H9 (cell line): ENCODE measurements around the gene HSPH1. TPM values are rescaled to one million over a fixed set of nuclear protein-coding genes. Genes with fewer than 3 reads are reported as not detected.

Experiments
- DNase-seq: peaks from one replicate; pipeline ENCODE4 v3.0.0-alpha.2; 2017
- H2AFZ ChIP-seq: one replicate; pipeline ENCODE4 v1.6.1; 2013; ENCODE audit warnings: mild to moderate bottlenecking, low read length, control low read depth, moderate library complexity
- H2AK5ac ChIP-seq: 2 replicates; pipeline ENCODE4 v1.6.1; 2013; ENCODE audit warnings: low read length, control low read depth, mixed read lengths; ENCODE audit not compliant: insufficient read length
- H2BK120ac ChIP-seq: one replicate; pipeline ENCODE4 v1.6.1; 2013; ENCODE audit warnings: low read depth, mild to moderate bottlenecking, low read length, control low read depth, inconsistent platforms; ENCODE audit not compliant: poor library complexity, severe bottlenecking
- H2BK12ac ChIP-seq: 2 replicates; pipeline ENCODE4 v1.6.1; 2013; ENCODE audit warnings: low read length, control low read depth, mixed read lengths, low read depth; ENCODE audit not compliant: insufficient read length
- H2BK15ac ChIP-seq: 2 replicates; pipeline ENCODE4 v1.6.1; 2013; ENCODE audit warnings: low read depth, low read length, control low read depth
- H2BK20ac ChIP-seq: one replicate; pipeline ENCODE4 v1.6.1; 2013; ENCODE audit warnings: low read depth, mild to moderate bottlenecking, low read length, control low read depth, inconsistent platforms; ENCODE audit not compliant: poor library complexity, severe bottlenecking
- H2BK5ac ChIP-seq: 2 replicates; pipeline ENCODE4 v1.6.1; 2013; ENCODE audit warnings: low read length, control low read depth, mixed read lengths; ENCODE audit not compliant: insufficient read length
- H3K14ac ChIP-seq: 2 replicates; pipeline ENCODE4 v1.6.1; 2013; ENCODE audit warnings: low read length, control low read depth; ENCODE audit not compliant: insufficient read depth
- H3K18ac ChIP-seq: 2 replicates; pipeline ENCODE4 v1.6.1; 2013; ENCODE audit warnings: low read depth, mild to moderate bottlenecking, mixed read lengths, low read length, control low read depth; ENCODE audit not compliant: insufficient read length
- H3K23ac ChIP-seq: 2 replicates; pipeline ENCODE4 v1.6.1; 2013; ENCODE audit warnings: low read length, control low read depth, mixed read lengths, low read depth; ENCODE audit not compliant: insufficient read length
- H3K23me2 ChIP-seq: 2 replicates; pipeline ENCODE4 v1.6.1; 2013; ENCODE audit warnings: low read depth, mild to moderate bottlenecking, mixed read lengths, low read length, control low read depth; ENCODE audit not compliant: insufficient read length, poor library complexity, severe bottlenecking
- H3K27ac ChIP-seq: 2 replicates; pipeline ENCODE4 v1.5.1; 2013; ENCODE audit warnings: low read length, control low read depth, mixed read lengths, low read depth; ENCODE audit not compliant: insufficient read length
- H3K27me3 ChIP-seq: 2 replicates; pipeline ENCODE4 v1.6.1; 2013; ENCODE audit warnings: low read length, control low read depth, inconsistent platforms; ENCODE audit not compliant: insufficient read depth
- H3K4ac ChIP-seq: 2 replicates; pipeline ENCODE4 v1.6.1; 2013; ENCODE audit warnings: low read depth, mild to moderate bottlenecking, control low read depth, inconsistent platforms, low read length, moderate library complexity
- H3K4me1 ChIP-seq: 2 replicates; pipeline ENCODE4 v1.6.1; 2013; ENCODE audit warnings: low read length, control low read depth, inconsistent platforms; ENCODE audit not compliant: insufficient read depth
- H3K4me2 ChIP-seq: 2 replicates; pipeline ENCODE4 v1.6.1; 2013; ENCODE audit warnings: low read length, control low read depth, mixed read lengths; ENCODE audit not compliant: insufficient read length, insufficient read depth
- H3K56ac ChIP-seq: 2 replicates; pipeline ENCODE4 v1.6.1; 2013; ENCODE audit warnings: low read depth, mild to moderate bottlenecking, mixed read lengths, low read length, control low read depth; ENCODE audit not compliant: insufficient read length
- H3K79me1 ChIP-seq: 2 replicates; pipeline ENCODE4 v1.6.1; 2013; ENCODE audit warnings: low read depth, mild to moderate bottlenecking, moderate library complexity, low read length, control low read depth, inconsistent platforms; ENCODE audit not compliant: insufficient read depth, poor library complexity, severe bottlenecking
- H3K79me2 ChIP-seq: 2 replicates; pipeline ENCODE4 v1.6.1; 2013; ENCODE audit warnings: low read length, control low read depth, inconsistent platforms; ENCODE audit not compliant: insufficient read depth
- H3K9ac ChIP-seq: 2 replicates; pipeline ENCODE4 v1.6.1; 2013; ENCODE audit warnings: low read length, control low read depth, mixed read lengths; ENCODE audit not compliant: insufficient read length; ENCODE audit errors: extremely low read depth
- H3K9me3 ChIP-seq: one replicate; pipeline ENCODE4 v1.6.1; 2013; ENCODE audit warnings: low read depth, low read length, inconsistent platforms; ENCODE audit not compliant: control insufficient read depth
- H3T11ph ChIP-seq: one replicate; pipeline ENCODE4 v1.6.1; 2013; ENCODE audit warnings: mild to moderate bottlenecking, low read length, control low read depth, inconsistent platforms
- H4K20me1 ChIP-seq: one replicate; pipeline ENCODE4 v1.6.1; 2013; ENCODE audit not compliant: control insufficient read depth, insufficient read length, insufficient read depth
- H4K5ac ChIP-seq: 2 replicates; pipeline ENCODE4 v1.6.1; 2013; ENCODE audit warnings: low read depth, mild to moderate bottlenecking, mixed read lengths, low read length, control low read depth; ENCODE audit not compliant: insufficient read length
- H4K8ac ChIP-seq: replicated peaks from 2 replicates; pipeline ENCODE4 v1.6.1; 2013; ENCODE audit warnings: low read length, control low read depth, mixed read lengths, low read depth; ENCODE audit not compliant: insufficient read length
- H4K91ac ChIP-seq: 2 replicates; pipeline ENCODE4 v1.6.1; 2013; ENCODE audit warnings: low read depth, mild to moderate bottlenecking, moderate library complexity, mixed read lengths, low read length, control low read depth; ENCODE audit not compliant: insufficient read length
- H3K27ac Mint-ChIP-seq, 3 experiments: 2 replicates in 2 of 3; 3 replicates in 1 of 3; pipeline ENCODE4 v1.8.0; 2020 to 2021; ENCODE audit warnings: mixed read lengths in 3 of 3, mild to moderate bottlenecking in 1 of 3, moderate library complexity in 1 of 3
- H3K27me3 Mint-ChIP-seq: 2 replicates; pipeline ENCODE4 v1.8.0; 2021; ENCODE audit warnings: low read depth, mild to moderate bottlenecking, moderate library complexity, mixed read lengths
- H3K36me3 Mint-ChIP-seq, 3 experiments: 2 replicates in 2 of 3; 3 replicates in 1 of 3; pipeline ENCODE4 v1.8.0; 2020 to 2021; ENCODE audit warnings: low read depth in 3 of 3, mixed read lengths in 3 of 3; ENCODE audit not compliant: insufficient read depth in 1 of 3
- H3K4me1 Mint-ChIP-seq, 2 experiments: 2 replicates each; pipeline ENCODE4 v1.8.0; 2020; ENCODE audit warnings: mixed read lengths in 2 of 2
- H3K4me3 Mint-ChIP-seq, 2 experiments: 2 replicates in 1 of 2; 3 replicates in 1 of 2; pipeline ENCODE4 v1.8.0; 2020 to 2021; ENCODE audit warnings: mild to moderate bottlenecking in 2 of 2, mixed read lengths in 2 of 2, moderate library complexity in 1 of 2
- H3K9me3 Mint-ChIP-seq, 2 experiments: 2 replicates in 1 of 2; 3 replicates in 1 of 2; pipeline ENCODE4 v1.8.0; 2020; ENCODE audit warnings: mild to moderate bottlenecking in 2 of 2, mixed read lengths in 2 of 2, moderate library complexity in 1 of 2
- WGBS: extraction: QIAGEN DNeasy Blood & Tissue Kit; methylation state at CpG from one replicate; pipeline ENCODE4 v1.1.7; 2013; ENCODE audit warnings: missing lambda C conversion rate, low lambda C conversion rate, mixed read lengths; ENCODE audit not compliant: insufficient read length; ENCODE audit errors: extremely low coverage; 5-methylcytosine and 5-hydroxymethylcytosine counted together
- total RNA-seq: library from RNA; stranded (reverse); gene quantifications from 2 replicates; pipeline ENCODE4 v1.2.1, GENCODE V29; 2021
- TF ChIP-seq, protein P1 (sequence below): fragments of 200-600 bp; sonication (generic); conservative IDR thresholded peaks from 3 replicates; pipeline ENCODE4 v1.8.0; 2021; ENCODE audit warnings: antibody characterized with exemption, mild to moderate bottlenecking

The HSPH1 gene
- total RNA-seq, 1 experiment from 2014 or later: 141 TPM

DNA sequence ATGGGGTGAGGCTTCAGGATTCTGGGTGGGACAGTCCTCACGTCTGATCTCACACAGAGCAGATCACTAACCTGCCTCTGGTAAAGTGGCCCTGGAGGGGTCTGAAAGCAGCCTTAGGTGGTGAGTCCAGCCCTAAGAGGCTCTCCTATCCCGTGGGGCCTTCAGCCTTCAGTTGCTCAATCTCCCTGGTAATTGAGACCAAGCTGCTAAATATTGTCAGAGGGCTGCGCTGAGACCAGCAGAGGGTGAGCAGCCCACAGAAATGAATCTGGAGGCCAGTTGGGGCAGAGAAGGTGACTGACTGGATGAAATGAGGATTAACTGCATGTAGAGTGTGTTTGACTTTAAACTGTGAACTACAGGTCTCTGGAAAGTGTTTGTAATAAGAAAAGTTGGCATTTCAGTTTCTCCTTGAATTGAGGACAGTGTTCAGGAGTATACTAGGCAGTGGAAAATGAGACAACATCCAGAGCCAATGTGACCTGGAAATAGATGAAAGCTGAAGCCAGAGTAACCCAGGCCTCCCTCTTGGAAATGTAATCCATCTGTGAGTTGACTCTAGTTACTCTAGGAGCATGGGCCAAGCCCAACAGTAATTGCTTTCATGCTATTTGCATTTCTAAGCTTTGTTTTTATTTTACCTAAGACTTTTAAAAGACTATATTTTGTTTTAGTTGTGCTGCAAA is 14.3 kb upstream of the HSPH1 start:
- Histone ChIP-seq H2BK12ac (no peak overlapping the region), H2AFZ (no peak overlapping the region), H3K23me2 (no peaks in the 10 kb centered on the region), H3T11ph (no peak overlapping the region), H2BK20ac (no peak overlapping the region), H2BK120ac (no peak overlapping the region), H3K4me2 (no peak overlapping the region), H3K14ac (no peak overlapping the region), H4K5ac (no peak overlapping the region), H3K4ac (no peak overlapping the region), H3K56ac (no peak overlapping the region), H3K27ac (no peak overlapping the region), H2BK5ac (no peak overlapping the region), H4K91ac (no peak overlapping the region), H3K9ac (no peak overlapping the region), H3K4me1 (no peaks in the 10 kb centered on the region; the same call in 1 of the 2 replicates), H2BK15ac (no peak overlapping the region), H4K8ac (no peak overlapping the region), H3K18ac (no peak overlapping the region), H4K20me1 (no peaks in the 10 kb centered on the region), H2AK5ac (no peak overlapping the region), H3K23ac (no peak overlapping the region), H3K79me2 (no peaks in the 10 kb centered on the region), H3K27me3 (no peaks in the 10 kb centered on the region), H3K9me3 (no peaks in the 10 kb centered on the region), H3K79me1 (no peaks in the 10 kb centered on the region)
- no peak for DNase-seq
- H3K27me3 Mint-ChIP-seq: no peaks in the 10 kb centered on the region
- H3K36me3 Mint-ChIP-seq: peaks cover 0 to 8% (median 2%) of the 10 kb centered on the region in 3 experiments; a peak in 4 of 7 replicates
- peaks cover 5 to 13% of the 10 kb centered on the region in 2 experiments; a peak in 3 of 4 replicates for H3K4me1 Mint-ChIP-seq
- H3K9me3 Mint-ChIP-seq: peaks cover 4 to 5% of the 10 kb centered on the region in 2 experiments; a peak in 3 of 5 replicates
- H3K27ac Mint-ChIP-seq: no peak overlapping the region; a peak in 1 of 7 replicates
- WGBS: no CpG with 5 or more reads among the region's 3 CpGs
- no peak overlapping the region for H3K4me3 Mint-ChIP-seq
- TF ChIP-seq, protein P1, sequence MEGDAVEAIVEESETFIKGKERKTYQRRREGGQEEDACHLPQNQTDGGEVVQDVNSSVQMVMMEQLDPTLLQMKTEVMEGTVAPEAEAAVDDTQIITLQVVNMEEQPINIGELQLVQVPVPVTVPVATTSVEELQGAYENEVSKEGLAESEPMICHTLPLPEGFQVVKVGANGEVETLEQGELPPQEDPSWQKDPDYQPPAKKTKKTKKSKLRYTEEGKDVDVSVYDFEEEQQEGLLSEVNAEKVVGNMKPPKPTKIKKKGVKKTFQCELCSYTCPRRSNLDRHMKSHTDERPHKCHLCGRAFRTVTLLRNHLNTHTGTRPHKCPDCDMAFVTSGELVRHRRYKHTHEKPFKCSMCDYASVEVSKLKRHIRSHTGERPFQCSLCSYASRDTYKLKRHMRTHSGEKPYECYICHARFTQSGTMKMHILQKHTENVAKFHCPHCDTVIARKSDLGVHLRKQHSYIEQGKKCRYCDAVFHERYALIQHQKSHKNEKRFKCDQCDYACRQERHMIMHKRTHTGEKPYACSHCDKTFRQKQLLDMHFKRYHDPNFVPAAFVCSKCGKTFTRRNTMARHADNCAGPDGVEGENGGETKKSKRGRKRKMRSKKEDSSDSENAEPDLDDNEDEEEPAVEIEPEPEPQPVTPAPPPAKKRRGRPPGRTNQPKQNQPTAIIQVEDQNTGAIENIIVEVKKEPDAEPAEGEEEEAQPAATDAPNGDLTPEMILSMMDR: no peak
